Activated CD8-positive, alpha-beta T cell treated with anti-CD3 and anti-CD28 coated beads, Interleukin-2, amount 10 ng/mL, durations not matched to agents 7 days and 5 days (primary cell): ENCODE results near the gene PLEKHF1. TPM values are rescaled to one million over a fixed set of nuclear protein-coding genes. Genes with fewer than 3 reads are reported as not detected.

ENCODE experiments used
- ATAC-seq: fragments of 150-1000 bp; cut with Tn5 transposase; one replicate; pipeline ENCODE4 v1.10.0; 2021; ENCODE audit warnings: moderate library complexity
- CTCF ChIA-PET: fragments of 350-600 bp; sonication (Branson Sonifier 250); formaldehyde crosslinking; loops from one replicate; lab custom pipeline; 2021; ENCODE audit warnings: antibody characterized with exemption; lab: Charles Lee
- POLR2A ChIA-PET: fragments of 350-600 bp; sonication (Branson Sonifier 250); formaldehyde crosslinking; loops from one replicate; lab custom pipeline; 2021; ENCODE audit warnings: antibody characterized with exemption; lab: Charles Lee
- DNase-seq: peaks from one replicate; pipeline ENCODE4 v3.0.0-alpha.2; 2020
- H3K27ac Mint-ChIP-seq: one replicate; pipeline ENCODE4 v1.8.0; 2021; ENCODE audit warnings: mild to moderate bottlenecking, mixed read lengths
- H3K27me3 Mint-ChIP-seq: one replicate; pipeline ENCODE4 v1.8.0; 2021; ENCODE audit warnings: low read depth, mixed read lengths
- H3K36me3 Mint-ChIP-seq: one replicate; pipeline ENCODE4 v1.8.0; 2021; ENCODE audit warnings: low read depth, mixed read lengths
- H3K4me1 Mint-ChIP-seq: one replicate; pipeline ENCODE4 v1.8.0; 2021; ENCODE audit warnings: low read depth, mixed read lengths
- H3K4me3 Mint-ChIP-seq: one replicate; pipeline ENCODE4 v1.8.0; 2021; ENCODE audit warnings: mild to moderate bottlenecking, mixed read lengths
- H3K9me3 Mint-ChIP-seq: one replicate; pipeline ENCODE4 v1.8.0; 2022; ENCODE audit warnings: mixed read lengths; ENCODE audit not compliant: insufficient read depth
- total RNA-seq, 2 experiments: library from RNA; stranded (reverse); gene quantifications; one replicate each; pipeline ENCODE4 v1.2.3, GENCODE V29; 2021

Gene PLEKHF1
- total RNA-seq, 2 experiments from 2014 or later: 46.0 to 47.7 TPM

DNA sequence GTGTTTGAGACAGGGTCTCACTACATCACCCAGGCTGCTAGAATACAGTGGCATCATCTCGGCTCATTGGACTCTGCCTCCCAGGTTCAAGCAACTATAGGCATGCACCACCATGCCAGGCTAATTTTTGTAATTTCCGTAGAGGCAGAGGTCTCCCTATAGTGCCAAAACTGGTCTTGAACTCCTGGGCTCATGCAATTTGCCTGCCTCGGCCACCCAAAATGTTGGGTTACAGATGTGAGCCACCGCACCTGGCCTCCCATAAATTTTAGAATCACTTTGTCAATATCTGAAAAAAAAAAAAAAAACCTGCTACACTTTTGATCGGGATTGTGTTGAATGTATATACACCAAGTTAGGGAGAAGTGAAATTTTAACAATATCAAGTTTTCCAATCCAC is 11.9 kb upstream of the PLEKHF1 start:
- no peak overlapping the region for H3K4me3 Mint-ChIP-seq
- peaks cover 16% of the 10 kb centered on the region for H3K27me3 Mint-ChIP-seq
- no peak for ATAC-seq
- H3K4me1 Mint-ChIP-seq: peaks cover 3% of the 10 kb centered on the region
- no peak overlapping the region for H3K27ac Mint-ChIP-seq
- ChIA-PET POLR2A (no interaction called here), CTCF (no interaction called here)
- DNase-seq: no peak
- peaks cover 18% of the 10 kb centered on the region for H3K9me3 Mint-ChIP-seq
- H3K36me3 Mint-ChIP-seq: no peaks in the 10 kb centered on the region

GRCh38 chr19:29655648-29656335 is 9.5 kb upstream of the PLEKHF1 start:
- Mint-ChIP-seq H3K4me1 (peaks cover 4% of the 10 kb centered on the region), H3K4me3 (no peak overlapping the region), H3K36me3 (no peaks in the 10 kb centered on the region), H3K27ac (no peak overlapping the region), H3K9me3 (peaks cover 18% of the 10 kb centered on the region), H3K27me3 (peaks cover 16% of the 10 kb centered on the region)
- ATAC-seq (no peak), DNase-seq (no peak)
- ChIA-PET POLR2A (no interaction called here), CTCF (interaction anchor here (1.2 kb wide), 1 partner anchor 10 kb away, joined by 5 read pairs; the partner anchor contains the start of gene PLEKHF1)

GRCh38 chr19:29658221-29658991 is 6.9 kb upstream of the PLEKHF1 start:
- H3K36me3 Mint-ChIP-seq: no peaks in the 10 kb centered on the region
- peaks cover 15% of the 10 kb centered on the region for H3K9me3 Mint-ChIP-seq
- peaks cover 5% of the 10 kb centered on the region for H3K27me3 Mint-ChIP-seq
- ATAC-seq (no peak), DNase-seq (no peak)
- CTCF ChIA-PET: interaction anchor here (1.2 kb wide), 1 partner anchor 8 kb away, joined by 3 read pairs; no protein-coding TSS in a partner anchor
- H3K4me1 Mint-ChIP-seq: peaks cover 23% of the 10 kb centered on the region
- POLR2A ChIA-PET: no interaction called here
- H3K4me3 Mint-ChIP-seq: no peak overlapping the region
- no peak overlapping the region for H3K27ac Mint-ChIP-seq

GRCh38 chr19:29660835-29661234 is 4.4 kb upstream of the PLEKHF1 start:
- peaks cover 34% of the 10 kb centered on the region for H3K4me1 Mint-ChIP-seq
- DNase-seq (no peak), ATAC-seq (no peak)
- ChIA-PET POLR2A (interaction anchor here (1.2 to 1.4 kb wide), 3 partner anchors 52 to 62 kb away, joined by 3 to 10 read pairs (median 4); partner anchors contain the start of gene POP4), CTCF (interaction anchor here (1.5 to 9.9 kb wide), 4 partner anchors 11 to 56 kb away, joined by 5 to 179 read pairs (median 24); partner anchors contain the start of gene POP4)
- H3K27ac Mint-ChIP-seq: peak overlapping the region; percentile 43
- no peaks in the 10 kb centered on the region for H3K36me3 Mint-ChIP-seq
- H3K9me3 Mint-ChIP-seq: no peaks in the 10 kb centered on the region
- no peaks in the 10 kb centered on the region for H3K27me3 Mint-ChIP-seq
- H3K4me3 Mint-ChIP-seq: no peak overlapping the region

DNA sequence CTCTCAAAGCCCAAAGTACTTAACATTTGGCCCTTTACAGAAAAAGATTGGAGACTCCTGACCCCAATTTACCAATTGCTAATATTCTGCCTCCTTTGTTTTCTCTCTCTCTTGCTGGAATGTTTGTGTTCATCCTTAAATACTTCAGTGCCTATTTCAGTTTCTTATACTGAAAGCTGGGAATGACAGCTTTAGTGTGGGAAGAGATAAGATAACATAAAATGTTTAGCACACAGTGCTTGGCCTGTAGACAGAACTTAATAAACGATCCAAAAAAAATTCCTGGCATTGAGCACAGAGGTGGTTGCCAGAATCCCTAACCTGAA is 3.0 kb upstream of the PLEKHF1 start:
- ChIA-PET CTCF (interaction anchor here (1.1 to 9.9 kb wide), 10 partner anchors 10 to 54 kb away, joined by 3 to 179 read pairs (median 4); partner anchors contain the start of gene POP4), POLR2A (interaction anchor here (0.5 to 2.3 kb wide), 3 partner anchors 35 to 56 kb away, joined by 3 to 12 read pairs (median 3); partner anchors contain the start of gene POP4)
- H3K36me3 Mint-ChIP-seq: peaks cover 11% of the 10 kb centered on the region
- peaks cover 39% of the 10 kb centered on the region for H3K4me1 Mint-ChIP-seq
- no peak overlapping the region for H3K27ac Mint-ChIP-seq
- H3K4me3 Mint-ChIP-seq: no peak overlapping the region
- H3K9me3 Mint-ChIP-seq: no peaks in the 10 kb centered on the region
- DNase-seq (no peak), ATAC-seq (no peak)
- H3K27me3 Mint-ChIP-seq: no peaks in the 10 kb centered on the region

DNA sequence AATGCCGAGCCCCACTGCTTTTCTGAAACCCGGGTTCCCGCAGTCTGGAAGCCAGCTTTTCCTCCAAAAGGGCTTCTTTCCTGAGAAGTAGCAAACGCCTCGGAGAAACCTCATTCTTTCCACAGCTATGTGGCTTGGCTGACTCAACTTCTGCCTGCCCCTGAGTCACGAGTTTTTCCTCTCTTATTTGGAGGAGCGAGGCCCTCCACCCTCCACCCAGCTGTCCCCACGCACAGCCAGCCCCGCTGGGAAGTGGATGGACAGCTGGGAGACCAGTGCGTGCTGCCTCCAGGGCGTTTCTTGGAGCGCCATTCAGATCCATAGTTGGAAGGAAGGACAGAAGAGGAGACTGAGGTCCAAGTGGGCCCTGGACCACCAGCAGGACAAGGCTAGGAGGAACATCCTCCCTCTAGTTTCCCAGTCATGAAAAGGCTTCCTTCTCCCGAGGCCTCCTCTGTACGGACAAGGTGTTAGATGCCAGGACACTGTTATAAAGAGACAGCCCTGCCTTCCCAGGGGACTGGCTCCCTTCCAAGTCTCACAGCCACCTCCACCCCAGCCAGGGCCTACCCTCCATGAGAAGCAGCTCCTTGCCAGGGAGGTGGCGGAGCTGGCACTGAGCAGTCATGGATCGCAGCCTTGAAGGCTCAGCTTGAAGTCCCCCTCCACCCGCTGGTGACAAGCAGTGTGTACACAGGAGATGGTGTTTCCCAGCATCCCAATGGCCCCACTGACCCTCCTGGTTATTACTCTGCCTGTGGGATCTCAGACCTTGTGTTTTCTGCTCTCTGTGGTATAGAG is 2.5 kb upstream of the PLEKHF1 start:
- peak overlapping the region; percentile 34 for H3K27ac Mint-ChIP-seq
- H3K27me3 Mint-ChIP-seq: no peaks in the 10 kb centered on the region
- H3K36me3 Mint-ChIP-seq: peaks cover 14% of the 10 kb centered on the region
- ATAC-seq (no peak), DNase-seq (no peak)
- CTCF ChIA-PET: interaction anchor here (1.2 to 9.9 kb wide), 9 partner anchors 8 to 54 kb away, joined by 3 to 179 read pairs (median 4); partner anchors contain the start of gene POP4
- no peaks in the 10 kb centered on the region for H3K9me3 Mint-ChIP-seq
- H3K4me1 Mint-ChIP-seq: peaks cover 44% of the 10 kb centered on the region
- POLR2A ChIA-PET: interaction anchor here (0.5 to 2.3 kb wide), 2 partner anchors 56 to 292 kb away, joined by 8 to 12 read pairs; partner anchors contain the start of gene POP4
- no peak overlapping the region for H3K4me3 Mint-ChIP-seq

DNA sequence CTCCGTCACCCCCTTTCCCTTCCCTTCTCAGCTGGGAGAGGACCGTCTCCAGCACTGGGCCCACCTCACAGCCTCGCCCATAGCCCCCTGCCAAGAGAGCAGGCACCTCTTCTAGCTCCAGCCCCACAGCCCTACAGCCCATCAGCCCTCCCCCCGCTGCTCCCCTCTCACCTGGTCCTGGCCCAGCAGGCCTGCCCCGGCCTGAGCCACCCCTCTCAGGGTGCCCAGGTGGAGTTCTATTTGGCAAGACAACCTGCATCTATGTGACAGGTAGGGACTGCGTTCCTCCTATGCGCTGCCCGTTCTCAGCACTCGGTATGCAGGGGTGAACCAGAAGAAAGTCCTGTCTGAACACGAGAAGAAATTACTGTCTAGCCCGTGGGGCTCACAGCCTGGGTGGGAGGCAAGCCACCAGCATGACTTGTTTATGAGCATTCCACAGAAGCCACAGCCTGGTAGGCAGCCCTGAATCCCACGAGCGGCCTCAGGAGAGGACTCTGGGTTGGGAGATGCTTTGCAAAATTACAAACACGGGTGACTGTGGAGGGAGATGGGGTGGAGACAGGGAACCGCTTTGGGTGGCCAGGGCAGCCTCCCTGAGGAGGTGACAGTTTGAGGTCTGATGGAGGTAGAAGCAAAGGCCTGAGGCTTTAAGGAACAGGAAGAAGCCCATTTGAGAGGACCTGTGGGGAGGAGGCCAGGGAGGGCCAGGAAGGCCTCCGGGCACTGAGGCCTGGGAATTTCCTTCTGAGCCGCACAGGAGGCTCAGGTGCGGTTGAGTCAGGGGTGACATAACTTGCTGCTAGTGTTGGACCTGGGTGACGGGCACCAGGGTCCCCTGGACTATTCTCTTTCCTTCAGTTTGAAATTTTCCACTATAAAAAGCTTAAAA is 1.2 kb upstream of the PLEKHF1 start:
- peaks cover 27% of the 10 kb centered on the region for H3K36me3 Mint-ChIP-seq
- peaks cover 56% of the 10 kb centered on the region for H3K4me1 Mint-ChIP-seq
- no peak for ATAC-seq
- peak overlapping the region; percentile 37 for H3K27ac Mint-ChIP-seq
- no peak for DNase-seq
- peak overlapping the region; percentile 86 for H3K4me3 Mint-ChIP-seq
- H3K9me3 Mint-ChIP-seq: no peaks in the 10 kb centered on the region
- CTCF ChIA-PET: interaction anchor here (1.2 to 9.9 kb wide), 7 partner anchors 8 to 54 kb away, joined by 3 to 179 read pairs (median 29); partner anchors contain the start of genes C19orf12 and POP4
- H3K27me3 Mint-ChIP-seq: no peaks in the 10 kb centered on the region
- POLR2A ChIA-PET: interaction anchor here (2.3 to 5.4 kb wide), 2 partner anchors 58 kb away, joined by 12 to 68 read pairs; partner anchors contain the start of gene POP4

GRCh38 chr19:29664753-29665214 is 477 bp upstream of the PLEKHF1 start:
- ATAC-seq (no peak), DNase-seq (no peak)
- ChIA-PET CTCF (interaction anchor here (0.9 to 9.9 kb wide), 10 partner anchors 8 to 54 kb away, joined by 3 to 179 read pairs (median 8); partner anchors contain the start of genes C19orf12 and POP4), POLR2A (interaction anchor here (0.7 to 5.4 kb wide), 7 partner anchors 15 to 58 kb away, joined by 3 to 68 read pairs (median 6); partner anchors contain the start of genes C19orf12 and POP4)
- H3K36me3 Mint-ChIP-seq: peaks cover 33% of the 10 kb centered on the region
- peaks cover 63% of the 10 kb centered on the region for H3K4me1 Mint-ChIP-seq
- peak overlapping the region; percentile 37 for H3K27ac Mint-ChIP-seq
- no peaks in the 10 kb centered on the region for H3K9me3 Mint-ChIP-seq
- no peaks in the 10 kb centered on the region for H3K27me3 Mint-ChIP-seq
- H3K4me3 Mint-ChIP-seq: peak overlapping the region; percentile 86

GRCh38 chr19:29665826-29666577 is 741 bp downstream of the PLEKHF1 start:
- peak; percentile 1 for ATAC-seq
- Mint-ChIP-seq H3K9me3 (no peaks in the 10 kb centered on the region), H3K27ac (peak overlapping the region; percentile 90), H3K4me3 (peak overlapping the region; percentile 86), H3K36me3 (peaks cover 45% of the 10 kb centered on the region), H3K27me3 (no peaks in the 10 kb centered on the region), H3K4me1 (peaks cover 72% of the 10 kb centered on the region)
- CTCF ChIA-PET: interaction anchor here (0.9 to 9.9 kb wide), 14 partner anchors 7 to 64 kb away, joined by 3 to 179 read pairs (median 8); partner anchors contain the start of genes C19orf12 and POP4
- POLR2A ChIA-PET: interaction anchor here (0.7 to 5.4 kb wide), 9 partner anchors 14 to 60 kb away, joined by 3 to 68 read pairs (median 9); partner anchors contain the start of genes C19orf12 and POP4
- DNase-seq: peak; percentile 42
